Uterus (tissue), 2 donors: Measurements from ENCODE around the gene PAMR1.

Source experiments
- CTCF ChIP-seq, 4 experiments: fragments of 200-600 bp in 2 of 4; fragments of 450-650 bp in 2 of 4; sonication (generic) in 2 of 4; IDR thresholded peaks; one replicate each; pipeline ENCODE4 v1.5.1; 2016 to 2019; ENCODE audit warnings: antibody characterized with exemption in 4 of 4, mild to moderate bottlenecking in 2 of 4, moderate library complexity in 1 of 4
- POLR2A ChIP-seq, 2 donors: fragments of 450-650 bp; IDR thresholded peaks; one replicate each; pipeline ENCODE4 v1.6.1; 2016; ENCODE audit warnings: antibody characterized with exemption in 2 of 2, mild to moderate bottlenecking in 1 of 2, moderate library complexity in 1 of 2

GRCh38 chr11:35526370-35526792 lies 965 bp upstream of the PAMR1 start:
- TF ChIP-seq CTCF (IDR thresholded peaks at IDR 0.05) (no peak), POLR2A (IDR thresholded peaks at IDR 0.05) (no peak)
